Measurements from ENCODE around the gene KLK8.

GRCh38 chr19:50964266-50964665, 37.1 kb downstream of the KLK8 start:
- TF ChIP-seq CTCF (conservative IDR thresholded peaks at IDR 0.05; ENCODE audit: low read depth, low read length) (no peak), EZH2 (IDR thresholded peaks at IDR 0.05; ENCODE audit: borderline replicate concordance, low read depth, low read length, poor library complexity, severe bottlenecking) (no peak)
